KMS-11 (cell line): ENCODE measurements around the gene WDR86.

ENCODE experiments used
- H2AFZ ChIP-seq: fragments of 200-600 bp; sonication (generic); 2 replicates; pipeline ENCODE4 v1.6.1; 2016; ENCODE audit warnings: antibody characterized with exemption, mixed run types, low read depth
- H3K27ac ChIP-seq: fragments of 200-600 bp; sonication (generic); 2 replicates; pipeline ENCODE4 v1.6.1; 2016; ENCODE audit warnings: mild to moderate bottlenecking, mixed run types
- H3K27me3 ChIP-seq: fragments of 200-600 bp; sonication (generic); 2 replicates; pipeline ENCODE4 v1.6.1; 2017; ENCODE audit warnings: mild to moderate bottlenecking, low read depth, mixed run types, moderate library complexity; ENCODE audit not compliant: insufficient read depth
- H3K36me3 ChIP-seq: fragments of 200-600 bp; sonication (generic); 2 replicates; pipeline ENCODE4 v1.6.1; 2017; ENCODE audit warnings: mild to moderate bottlenecking, mixed run types; ENCODE audit not compliant: insufficient read depth
- H3K4me1 ChIP-seq: fragments of 200-600 bp; sonication (generic); 2 replicates; pipeline ENCODE4 v1.6.1; 2016; ENCODE audit warnings: mild to moderate bottlenecking, low read depth, mixed run types; ENCODE audit not compliant: poor library complexity, severe bottlenecking
- H3K4me2 ChIP-seq: fragments of 200-600 bp; sonication (generic); 2 replicates; pipeline ENCODE4 v1.7.0; 2016; ENCODE audit warnings: mild to moderate bottlenecking, mixed run types
- H3K4me3 ChIP-seq: fragments of 200-600 bp; sonication (generic); IDR thresholded peaks from 2 replicates; pipeline ENCODE4 v1.6.1; 2017; ENCODE audit warnings: low read depth, low read length, mixed read lengths; ENCODE audit not compliant: insufficient read depth
- H3K79me2 ChIP-seq: fragments of 200-600 bp; sonication (generic); 2 replicates; pipeline ENCODE4 v1.6.1; 2016; ENCODE audit warnings: low read depth, mixed run types; ENCODE audit not compliant: insufficient read depth
- H3K9ac ChIP-seq: fragments of 200-600 bp; sonication (generic); 2 replicates; pipeline ENCODE4 v1.6.1; 2016; ENCODE audit warnings: mild to moderate bottlenecking, mixed run types
- H4K20me1 ChIP-seq: fragments of 200-600 bp; sonication (generic); 2 replicates; pipeline ENCODE4 v1.6.1; 2016; ENCODE audit warnings: mild to moderate bottlenecking, mixed run types; ENCODE audit not compliant: insufficient read depth
- CTCF ChIP-seq: fragments of 200-600 bp; sonication (generic); conservative IDR thresholded peaks from 2 replicates; pipeline ENCODE4 v1.6.1; 2017; ENCODE audit warnings: low read depth, mild to moderate bottlenecking, antibody characterized with exemption, low read length, moderate library complexity, mixed read lengths

Gene WDR86

GRCh38 chr7:151396328-151396970, 13.4 kb downstream of the WDR86 start:
- H3K4me2 ChIP-seq = no peak overlapping the region
- H3K27ac ChIP-seq = no peak overlapping the region
- no peak overlapping the region for H3K9ac ChIP-seq
- no peaks in the 10 kb centered on the region for H3K4me1 ChIP-seq
- no peak overlapping the region for H2AFZ ChIP-seq
- H3K27me3 ChIP-seq = no peaks in the 10 kb centered on the region
- H3K36me3 ChIP-seq = no peaks in the 10 kb centered on the region
- no peaks in the 10 kb centered on the region for H3K79me2 ChIP-seq
- TF ChIP-seq CTCF = no peak
- no peaks in the 10 kb centered on the region for H4K20me1 ChIP-seq
- H3K4me3 ChIP-seq = no peak overlapping the region

- Histone ChIP-seq H3K79me2 (no peaks in the 10 kb centered on the region), H3K4me1 (no peaks in the 10 kb centered on the region), H3K36me3 (no peaks in the 10 kb centered on the region), H3K27me3 (no peaks in the 10 kb centered on the region; the same call in 1 of the 2 replicates), H2AFZ (no peak overlapping the region), H3K9ac (no peak overlapping the region), H3K4me2 (no peak overlapping the region), H3K27ac (no peak overlapping the region), H3K4me3 (no peak overlapping the region), H4K20me1 (no peaks in the 10 kb centered on the region)
- TF ChIP-seq CTCF = no peak
Observed at GRCh38 chr7:151395036-151395367, 14.8 kb downstream of the WDR86 start.

- H3K27ac ChIP-seq = no peak overlapping the region
- TF ChIP-seq CTCF = no peak
- no peak overlapping the region for H3K9ac ChIP-seq
- no peak overlapping the region for H2AFZ ChIP-seq
- H3K27me3 ChIP-seq = no peaks in the 10 kb centered on the region; the same call in 1 of the 2 replicates
- H3K4me1 ChIP-seq = no peaks in the 10 kb centered on the region
- H4K20me1 ChIP-seq = no peaks in the 10 kb centered on the region
- H3K4me3 ChIP-seq = no peak overlapping the region
- H3K79me2 ChIP-seq = no peaks in the 10 kb centered on the region
- H3K4me2 ChIP-seq = no peak overlapping the region
- no peaks in the 10 kb centered on the region for H3K36me3 ChIP-seq
Observed at GRCh38 chr7:151394076-151395035, 15.5 kb downstream of the WDR86 start.

- Histone ChIP-seq H4K20me1 (no peaks in the 10 kb centered on the region), H3K27me3 (no peaks in the 10 kb centered on the region; the same call in 1 of the 2 replicates), H3K4me1 (no peaks in the 10 kb centered on the region), H3K4me3 (no peak overlapping the region), H3K9ac (no peak overlapping the region), H3K27ac (no peak overlapping the region), H3K4me2 (no peak overlapping the region), H3K79me2 (no peaks in the 10 kb centered on the region), H3K36me3 (no peaks in the 10 kb centered on the region), H2AFZ (no peak overlapping the region)
- TF ChIP-seq CTCF = no peak
Observed at GRCh38 chr7:151393031-151393977, 16.5 kb downstream of the WDR86 start.
